Psoas muscle (tissue), 8 donors: ENCODE data around the gene PDE4D. TPM values are rescaled to one million over a fixed set of nuclear protein-coding genes. Genes with fewer than 3 reads are reported as not detected.
A peak's percentile ranks its signal among the peaks of the same experiment; 100 is the strongest.

ENCODE experiments used
- ATAC-seq, 4 donors: fragments of 200-7000 bp; cut with Tn5 transposase; one replicate each; pipeline ENCODE4 v1.9.1; 2020; ENCODE audit warnings: moderate library complexity in 3 of 4, mild to moderate bottlenecking in 2 of 4
- DNase-seq, 2 donors: peaks; one replicate each; pipeline ENCODE4 v3.0.0-alpha.2; 2020
- H3K27ac ChIP-seq: fragments of 200-600 bp; one replicate; pipeline ENCODE4 v1.8.0; 2022
- H3K27me3 ChIP-seq, 3 donors: fragments of 200-600 bp in 1 of 3; one replicate each; pipeline versions ENCODE4 v1.6.1 to v1.8.0; 2013 to 2022; ENCODE audit warnings: low read length in 2 of 3, mild to moderate bottlenecking in 2 of 3, moderate library complexity in 1 of 3; ENCODE audit not compliant: insufficient read depth in 3 of 3
- H3K36me3 ChIP-seq, 2 donors: fragments of 200-600 bp in 1 of 2; one replicate each; pipeline versions ENCODE4 v1.6.1 to v1.8.0; 2013 to 2022; ENCODE audit warnings: low read depth in 1 of 2, mild to moderate bottlenecking in 1 of 2, moderate library complexity in 1 of 2; ENCODE audit not compliant: insufficient read depth in 1 of 2
- H3K4me1 ChIP-seq: fragments of 200-600 bp; one replicate; pipeline ENCODE4 v1.8.0; 2022
- H3K4me3 ChIP-seq: fragments of 200-600 bp; one replicate; pipeline ENCODE4 v1.8.0; 2022; ENCODE audit warnings: mild to moderate bottlenecking
- H3K9me3 ChIP-seq: fragments of 200-600 bp; one replicate; pipeline ENCODE4 v1.8.0; 2022
- CTCF ChIP-seq: fragments of 200-600 bp; IDR thresholded peaks from one replicate; pipeline ENCODE4 v1.8.0; 2022; ENCODE audit warnings: antibody characterized with exemption
- WGBS, 3 donors: extraction: QIAGEN DNeasy Blood & Tissue Kit; methylation state at CpG; one replicate each; pipeline versions ENCODE4 v1.1.6 to v1.1.7; 2013; 5-methylcytosine and 5-hydroxymethylcytosine counted together
- intact Hi-C, 2 donors: fragments of 100-400 bp; cut with DNase I; formaldehyde crosslinking; loops; one replicate each; pipeline versions ENCODE4 v1.11.0 to v1.14.2; 2022
- polyA plus RNA-seq, 3 donors: library from polyadenylated mRNA; stranded (reverse); fragments of 200-250 nt; gene quantifications; one replicate each; pipeline ENCODE4 v1.2.3, GENCODE V29; 2013
- total RNA-seq, 4 donors: library from RNA; stranded (reverse); fragmentation: NEBNext Ultra II Directional in 2 of 4; extraction: Animal tissue kit (Norgen Biotek cat#: 25700) in 2 of 4; gene quantifications; one replicate each; pipeline versions ENCODE4 v1.2.1 to v1.2.4, GENCODE V29; 2021 to 2023
- donor health status: healthy with polysubstance abuse.
- donor health status: DM: no; HTN: no; CAD: no; lungs with moderate emphysema.
- donor health status: Bipolar disorder and iron deficiency.
- donor health status: healthy.
- donor health status: DM: yes; HTN: yes; CAD: no.
- donor health status: DM: no; HTN: no; CAD: no.
- donor health status: DM: no; HTN: no; CAD: no.
- donor health status: DM: yes; HTN: yes; CAD: no.

Gene PDE4D
- total and polyA plus RNA-seq, 7 donors: 42.6 to 283 (median 88.7) TPM

GRCh38 chr5:59554501-59554900 lies 339.0 kb downstream of the PDE4D start:
- H3K4me3 ChIP-seq: no peak overlapping the region
- H3K9me3 ChIP-seq: no peaks in the 10 kb centered on the region
- ATAC-seq (no peak), DNase-seq (no peak)
- no peaks in the 10 kb centered on the region for H3K27me3 ChIP-seq
- peak overlapping the region; percentile 94 for H3K27ac ChIP-seq
- TF ChIP-seq CTCF: no peak
- H3K36me3 ChIP-seq: no peaks in the 10 kb centered on the region
- intact Hi-C loops: no loop called here
- 79 to 90% (median 83%) methylated on average over 4 of the region's 4 CpGs for WGBS, 3 donors
- H3K4me1 ChIP-seq: peaks cover 27% of the 10 kb centered on the region

- H3K36me3 ChIP-seq: no peaks in the 10 kb centered on the region
- H3K27me3 ChIP-seq: no peaks in the 10 kb centered on the region
- peaks cover 32% of the 10 kb centered on the region for H3K4me1 ChIP-seq
- no peak for ATAC-seq
- intact Hi-C loops: no loop called here
- no peak overlapping the region for H3K4me3 ChIP-seq
- no peak for DNase-seq
- H3K9me3 ChIP-seq: no peaks in the 10 kb centered on the region
- peak overlapping the region; percentile 94 for H3K27ac ChIP-seq
- no peak for TF ChIP-seq CTCF
Observed at GRCh38 chr5:59553992-59554391, 339.5 kb downstream of the PDE4D start.

GRCh38 chr5:59548807-59549357 lies 344.6 kb downstream of the PDE4D start:
- Histone ChIP-seq H3K36me3 (no peaks in the 10 kb centered on the region), H3K4me1 (peaks cover 66% of the 10 kb centered on the region), H3K27ac (peak overlapping the region; percentile 94), H3K9me3 (no peaks in the 10 kb centered on the region), H3K27me3 (no peaks in the 10 kb centered on the region), H3K4me3 (no peak overlapping the region)
- intact Hi-C loops: no loop called here
- DNase-seq (no peak), ATAC-seq (no peak)
- WGBS, 3 donors: 68 to 91% (median 74%) methylated on average over 4 of the region's 4 CpGs
- no peak for TF ChIP-seq CTCF

DNA sequence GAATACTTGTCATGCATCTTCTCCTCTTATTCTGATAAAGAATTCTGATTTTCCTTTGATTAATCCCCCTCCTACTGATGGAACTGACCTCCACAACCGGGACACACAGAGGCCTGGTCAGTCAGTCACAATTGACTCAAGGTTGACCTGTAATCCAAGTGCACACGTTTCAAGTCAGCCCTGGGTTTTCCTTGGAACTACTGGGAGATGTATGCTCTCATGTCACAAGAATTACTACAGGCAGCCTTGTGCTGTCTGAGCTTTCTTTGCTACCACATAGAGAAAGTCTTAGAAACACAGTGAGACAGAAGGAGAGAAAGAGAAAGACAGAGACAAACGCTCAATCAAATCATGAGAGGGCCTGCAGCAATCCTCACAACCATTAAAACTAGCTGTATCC lies 345.8 kb downstream of the PDE4D start:
- Histone ChIP-seq H3K36me3 (no peaks in the 10 kb centered on the region), H3K27me3 (no peaks in the 10 kb centered on the region), H3K9me3 (no peaks in the 10 kb centered on the region), H3K4me1 (peaks cover 75% of the 10 kb centered on the region), H3K27ac (peak overlapping the region; percentile 94), H3K4me3 (no peak overlapping the region)
- WGBS, 3 donors: 42 to 65% (median 52%) methylated on average over 3 of the region's 3 CpGs
- ATAC-seq: peak in 2 of 4 donors; percentile 18 to 20
- intact Hi-C loops: no loop called here
- TF ChIP-seq CTCF: no peak
- DNase-seq: no peak

DNA sequence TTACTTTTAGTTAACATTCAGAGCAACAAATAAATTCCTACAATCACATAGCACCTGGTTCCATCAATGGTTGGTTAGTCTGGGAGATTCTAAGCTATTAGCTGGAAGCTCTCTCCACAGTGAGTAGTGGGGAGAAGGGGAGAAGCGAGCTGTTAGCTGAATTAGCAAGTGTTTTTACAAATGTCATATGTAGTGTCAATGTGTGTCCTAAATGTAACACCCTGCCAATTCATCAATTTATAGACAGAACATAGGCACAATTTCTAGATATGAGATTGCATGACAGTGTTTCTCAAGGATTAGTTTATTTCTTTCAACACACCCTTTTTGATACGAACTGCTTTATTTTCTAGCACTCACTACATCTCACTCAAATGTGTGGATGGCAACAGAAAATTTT lies 349.0 kb downstream of the PDE4D start:
- H3K4me3 ChIP-seq: peak overlapping the region; percentile 27
- peaks cover 91% of the 10 kb centered on the region for H3K4me1 ChIP-seq
- peak overlapping the region; percentile 94 for H3K27ac ChIP-seq
- no peaks in the 10 kb centered on the region for H3K27me3 ChIP-seq
- no peak for TF ChIP-seq CTCF
- no peak for ATAC-seq
- no peak for DNase-seq
- 66 to 89% (median 70%) methylated on average over 2 of the region's 2 CpGs for WGBS, 3 donors
- H3K36me3 ChIP-seq: no peaks in the 10 kb centered on the region
- H3K9me3 ChIP-seq: no peaks in the 10 kb centered on the region
- intact Hi-C loops: loop anchor here (2.0 to 5.0 kb wide), 2 partner anchors 20 to 38 kb away; no protein-coding TSS in a partner anchor
